ENCODE results near the gene HNRNPA3.

The HNRNPA3 gene

DNA sequence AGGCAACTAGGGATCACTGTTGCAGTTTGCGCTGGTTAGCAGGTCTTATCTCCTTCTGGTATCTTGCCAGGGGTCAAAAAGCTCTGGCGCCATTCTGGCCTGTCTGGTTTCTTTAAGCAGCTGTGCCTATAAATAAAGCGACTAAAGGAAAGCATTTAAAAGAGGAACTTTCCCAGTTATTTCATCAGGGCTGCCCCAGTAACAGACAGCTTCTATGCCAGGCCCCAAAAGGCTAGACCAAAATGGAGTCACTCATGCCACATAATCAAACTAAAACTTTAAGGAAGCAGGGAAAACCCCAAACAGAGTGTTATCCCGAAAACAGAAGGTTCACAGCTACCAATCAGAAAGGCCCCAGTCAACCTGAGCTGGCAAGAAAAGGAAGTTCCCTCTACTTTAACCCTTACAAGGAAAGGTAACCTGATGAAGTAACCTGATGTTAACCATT is 41.2 kb upstream of the HNRNPA3 start:
- Histone ChIP-seq H3K36me3 (ENCODE audit: control insufficient read depth in 2 of 2, insufficient read depth in 1 of 2, low read length in 2 of 2) (no peaks in the 10 kb centered on the region), H3K27ac (ENCODE audit: extremely low read depth, low read depth, low read length) (no peak overlapping the region), H3K9me3 (ENCODE audit: control insufficient read depth, insufficient read depth, low read depth, low read length) (no peaks in the 10 kb centered on the region), H3K4me1 (ENCODE audit: control insufficient read depth, insufficient read depth, low read length) (no peaks in the 10 kb centered on the region), H3K4me3 (ENCODE audit: low read depth, low read length) (no peak overlapping the region)
- CTCF ChIA-PET: interaction anchor here (2.4 kb wide), 1 partner anchor 26 kb away, joined by 8 read pairs; no protein-coding TSS in a partner anchor
- TF ChIP-seq SETDB1 (IDR thresholded peaks at IDR 0.05; ENCODE audit: insufficient read length, low read length): peak; percentile 23
- no peak for TF ChIP-seq IKZF3 (tag by site-specific recombination; IDR thresholded peaks at IDR 0.05)
- POLR2A ChIA-PET: no interaction called here

DNA sequence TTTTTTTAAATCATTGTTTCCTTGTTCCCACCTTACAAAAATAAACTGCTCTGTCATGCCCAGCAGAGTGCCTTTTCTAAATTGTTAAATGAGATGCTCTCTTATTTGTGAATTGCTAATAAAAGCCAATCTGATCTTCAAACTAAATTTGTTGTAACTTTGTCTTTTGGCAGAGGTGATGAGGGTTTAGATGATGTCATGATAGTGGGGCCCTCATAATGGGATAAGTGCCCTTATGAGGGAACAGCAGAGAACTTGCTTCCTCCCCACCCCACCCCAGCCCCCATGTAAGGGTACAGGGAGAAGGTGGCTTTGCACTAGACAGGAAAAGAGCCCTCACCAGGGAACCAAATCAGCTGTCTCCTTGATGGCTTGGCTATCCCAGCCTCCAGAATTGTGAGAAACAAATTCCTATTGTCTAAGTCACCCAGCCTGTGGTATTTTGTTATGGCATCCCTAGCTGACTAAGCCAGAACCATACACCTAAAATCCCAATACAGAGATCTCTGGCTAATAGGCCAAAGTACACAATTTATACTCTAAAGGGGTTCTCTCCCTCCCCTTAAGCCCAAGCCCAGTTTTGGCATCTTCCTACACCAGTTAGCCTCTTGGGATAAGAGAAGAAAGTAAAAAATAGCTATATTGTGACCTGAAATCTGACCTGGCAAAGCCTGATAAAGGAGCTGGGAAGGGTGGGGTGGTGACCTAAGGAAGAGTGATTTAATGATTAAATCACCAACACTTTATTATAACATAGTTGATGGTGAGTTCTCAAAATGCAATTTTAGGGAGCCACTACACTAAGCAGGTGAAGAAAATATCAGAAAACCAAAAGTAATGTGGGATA is 40.3 kb upstream of the HNRNPA3 start:
- TF ChIP-seq ZNF600 (tag by site-specific recombination; IDR thresholded peaks at IDR 0.05) (0 out of 2 replicates have a peak, but pooled peaks have one; percentile 46), HOXA7 (CRISPR knock-in tag; IDR thresholded peaks at IDR 0.05; ENCODE audit: borderline replicate concordance) (no peak), GLI2 (tag by site-specific recombination; IDR thresholded peaks at IDR 0.05; ENCODE audit: borderline replicate concordance, low read depth) (no peak), ZNF10 (tag by site-specific recombination; IDR thresholded peaks at IDR 0.05) (peak; percentile 83), KLF9 (tag by site-specific recombination; IDR thresholded peaks at IDR 0.05; ENCODE audit: low read depth) (no peak)
- H3K4me1 ChIP-seq (ENCODE audit: control insufficient read depth, insufficient read depth, low read length): no peaks in the 10 kb centered on the region
- H3K4me3 ChIP-seq (ENCODE audit: low read depth, low read length): no peak overlapping the region
- ChIA-PET POLR2A (interaction anchor here (0.6 to 0.7 kb wide), 2 partner anchors 11 to 634 kb away, joined by 5 to 6 read pairs; no protein-coding TSS in a partner anchor), CTCF (interaction anchor here (0.9 kb wide), 1 partner anchor 91 kb away, joined by 3 read pairs; no protein-coding TSS in a partner anchor)
- no peak overlapping the region for H3K27ac ChIP-seq (ENCODE audit: extremely low read depth, low read depth, low read length)
- no peaks in the 10 kb centered on the region for H3K36me3 ChIP-seq (ENCODE audit: control insufficient read depth in 2 of 2, insufficient read depth in 1 of 2, low read length in 2 of 2)
- H3K9me3 ChIP-seq (ENCODE audit: control insufficient read depth, insufficient read depth, low read depth, low read length): no peaks in the 10 kb centered on the region

GRCh38 chr2:177174486-177174885 is 38.1 kb upstream of the HNRNPA3 start:
- Histone ChIP-seq H3K27ac (ENCODE audit: extremely low read depth, low read depth, low read length) (no peak overlapping the region), H3K4me1 (ENCODE audit: control insufficient read depth, insufficient read depth, low read length) (no peaks in the 10 kb centered on the region), H3K4me3 (ENCODE audit: low read depth, low read length) (no peak overlapping the region), H3K9me3 (ENCODE audit: control insufficient read depth, insufficient read depth, low read depth, low read length) (no peaks in the 10 kb centered on the region), H3K36me3 (ENCODE audit: control insufficient read depth in 2 of 2, insufficient read depth in 1 of 2, low read length in 2 of 2) (no peaks in the 10 kb centered on the region)
- ChIA-PET CTCF (interaction anchor here (0.6 to 1.0 kb wide), 3 partner anchors 24 to 620 kb away, joined by 3 to 5 read pairs (median 3); no protein-coding TSS in a partner anchor), POLR2A (no interaction called here)
- TF ChIP-seq ZNF571 (tag by site-specific recombination; IDR thresholded peaks at IDR 0.05) (no peak), ZNF335 (tag by site-specific recombination; conservative IDR thresholded peaks at IDR 0.05) (0 out of 2 replicates have a peak, but pooled peaks have one; percentile 20)

DNA sequence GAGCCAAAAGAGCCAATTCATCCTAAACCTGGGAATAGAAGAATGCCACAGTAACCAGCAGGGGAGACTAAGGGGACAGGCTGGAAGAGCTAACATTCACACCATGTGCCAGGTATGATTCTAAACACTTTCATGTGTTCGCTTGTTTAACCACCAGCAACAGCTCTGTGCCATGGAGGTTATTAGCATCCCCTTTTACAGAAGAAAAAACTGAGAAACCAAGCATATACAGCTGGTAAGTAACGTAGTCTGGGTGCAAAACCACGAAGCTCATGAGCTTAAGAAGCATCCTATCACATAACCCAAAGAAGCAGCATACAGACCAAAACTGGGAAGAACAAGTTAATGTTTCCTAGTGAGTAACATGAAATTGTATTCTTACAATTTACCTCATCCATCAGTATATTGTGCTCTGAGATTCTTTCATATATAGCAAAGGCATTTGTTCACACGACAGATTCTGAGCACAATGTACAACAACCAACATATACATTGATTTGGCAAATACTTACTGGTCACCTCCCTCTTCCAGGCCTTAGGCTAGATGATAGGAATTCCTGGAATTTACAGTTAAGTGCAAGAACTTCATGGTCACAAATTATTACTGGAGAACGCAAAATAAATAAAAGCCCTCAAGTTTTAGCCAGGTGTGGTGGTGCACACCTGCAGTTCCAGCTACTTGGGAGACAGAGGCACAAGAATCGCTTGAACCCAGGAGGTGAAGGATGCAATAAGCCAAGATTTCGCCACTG is 36.5 kb upstream of the HNRNPA3 start:
- CTCF ChIA-PET: interaction anchor here (0.5 to 1.3 kb wide), 5 partner anchors 12 to 472 kb away, joined by 3 to 5 read pairs (median 3); partner anchors contain the start of gene HNRNPA3
- Histone ChIP-seq H3K4me1 (ENCODE audit: control insufficient read depth, insufficient read depth, low read length) (no peaks in the 10 kb centered on the region), H3K27ac (ENCODE audit: extremely low read depth, low read depth, low read length) (no peak overlapping the region), H3K9me3 (ENCODE audit: control insufficient read depth, insufficient read depth, low read depth, low read length) (no peaks in the 10 kb centered on the region), H3K36me3 (ENCODE audit: control insufficient read depth in 2 of 2, insufficient read depth in 1 of 2, low read length in 2 of 2) (no peaks in the 10 kb centered on the region), H3K4me3 (ENCODE audit: low read depth, low read length) (no peak overlapping the region)
- TF ChIP-seq ZXDB (tag by site-specific recombination; IDR thresholded peaks at IDR 0.05) (no peak), ZNF768 (tag by site-specific recombination; IDR thresholded peaks at IDR 0.05) (no peak), ZNF416 (tag by site-specific recombination; IDR thresholded peaks at IDR 0.05) (no peak), GFI1B (tag by site-specific recombination; IDR thresholded peaks at IDR 0.05) (no peak), SP2 (tag by site-specific recombination; IDR thresholded peaks at IDR 0.05) (no peak), ZNF37A (tag by site-specific recombination; IDR thresholded peaks at IDR 0.05) (no peak)
- POLR2A ChIA-PET: interaction anchor here (1.1 kb wide), 1 partner anchor 36 kb away, joined by 4 read pairs; the partner anchor contains the start of gene HNRNPA3
